Measurements from ENCODE around the gene RAB21.

DNA sequence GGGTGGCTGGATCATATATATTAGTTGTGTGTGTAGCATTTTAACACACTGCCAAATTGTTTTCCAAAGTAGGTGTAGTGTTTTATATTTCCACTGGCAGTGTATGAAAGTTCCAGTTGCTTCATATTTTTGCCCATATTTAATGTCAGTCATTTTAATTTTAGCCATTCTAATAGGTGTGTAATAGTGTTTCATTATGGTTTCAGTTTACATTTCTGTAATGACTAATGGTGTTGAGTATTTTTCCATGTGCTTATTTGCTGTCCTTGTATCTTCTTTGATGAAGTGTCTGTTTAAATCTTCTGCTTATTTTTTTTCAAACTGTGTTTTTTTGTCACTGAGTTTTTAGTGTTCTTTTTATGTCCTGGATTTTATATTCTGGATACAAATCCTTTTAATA is 93.5 kb downstream of the RAB21 start:
- TF ChIP-seq POLR2A (IDR thresholded peaks at IDR 0.05; ENCODE audit: low read length) = no peak
- no peak for TF ChIP-seq GATA1 (IDR thresholded peaks at IDR 0.05; ENCODE audit: low read depth, low read length)

Measured in erythroblast (primary cell).